ENCODE results near the gene NAV2. TPM values are rescaled to one million over a fixed set of nuclear protein-coding genes. Genes with fewer than 3 reads are reported as not detected.

The NAV2 gene
- total RNA-seq, 1 donor from 2014 or later, result 40.6 TPM

DNA sequence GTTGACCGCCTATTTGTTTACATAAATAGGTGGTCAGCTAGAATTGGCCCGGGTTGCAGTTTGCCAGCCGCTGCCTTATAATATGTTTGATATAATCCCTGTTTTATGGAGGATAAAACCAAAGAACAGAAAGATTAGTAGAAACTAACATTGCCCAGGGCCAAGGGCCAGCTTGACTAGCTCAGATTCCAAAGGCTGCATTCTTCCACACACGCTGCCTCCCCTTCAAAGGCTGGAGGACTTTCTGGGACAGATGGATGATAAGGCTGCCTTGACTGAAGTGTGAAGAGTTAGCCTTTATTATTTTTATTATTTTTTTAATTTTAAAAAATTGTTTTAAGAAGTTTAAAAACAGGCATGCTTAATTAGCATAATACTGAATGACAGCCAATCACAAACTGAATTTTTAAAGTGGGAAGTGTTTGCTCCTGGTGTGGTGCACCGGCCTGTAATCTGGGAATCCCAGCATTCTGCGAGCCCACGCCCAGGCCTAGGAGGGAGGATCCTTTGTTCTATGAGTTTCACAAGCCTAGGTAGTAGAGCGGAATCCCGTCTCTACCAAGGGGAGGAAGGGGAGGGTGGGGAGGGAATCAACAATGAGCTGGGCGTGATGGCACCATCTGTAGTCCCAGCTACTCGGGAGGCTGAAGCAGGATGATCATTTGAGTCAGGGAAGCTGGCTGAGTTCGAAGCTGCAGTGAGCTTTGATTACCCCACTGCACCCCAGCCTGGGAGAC is 114.9 kb downstream of the NAV2 start:
- no peak for DNase-seq (ENCODE audit: extremely low read depth, low read depth, low spot score)

- DNase-seq (ENCODE audit: extremely low read depth, low read depth, low spot score), result no peak
Observed at GRCh38 chr11:19828382-19829108, 115.9 kb downstream of the NAV2 start.

DNA sequence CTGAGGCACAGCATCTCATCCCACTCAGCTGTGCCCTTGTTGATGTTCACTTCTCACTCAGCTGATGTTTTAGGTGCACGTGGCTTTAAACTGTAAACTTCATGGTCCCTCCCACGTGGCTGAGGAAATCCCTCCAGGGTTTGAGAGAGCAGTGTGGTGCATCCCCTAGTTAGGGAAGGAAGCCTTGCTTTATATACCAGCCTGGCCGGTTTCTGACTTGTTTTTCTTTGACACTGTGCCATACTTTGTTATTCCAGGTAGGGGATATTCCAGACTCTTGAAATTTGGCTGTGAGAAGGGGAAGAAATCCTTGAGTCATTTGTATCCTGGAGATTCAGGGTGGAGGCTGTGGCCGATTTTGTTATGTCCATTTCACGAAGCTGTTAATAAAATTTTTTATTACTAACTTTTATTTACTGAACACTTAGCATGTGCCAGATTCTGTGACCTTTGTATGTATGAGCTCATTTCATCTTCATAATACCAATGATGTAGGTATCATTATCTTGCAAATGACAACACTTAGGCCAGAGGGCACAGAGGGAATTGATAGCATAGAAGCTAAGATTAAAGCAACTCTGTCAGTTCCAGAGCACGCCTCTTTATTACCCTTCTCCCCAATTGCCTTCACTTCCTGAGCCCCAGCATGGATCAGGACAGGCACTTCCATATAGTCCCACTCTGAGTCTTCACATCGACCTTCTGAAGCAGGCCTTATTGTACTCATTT is 116.6 kb downstream of the NAV2 start:
- no peak for DNase-seq (ENCODE audit: extremely low read depth, low read depth, low spot score)

DNA sequence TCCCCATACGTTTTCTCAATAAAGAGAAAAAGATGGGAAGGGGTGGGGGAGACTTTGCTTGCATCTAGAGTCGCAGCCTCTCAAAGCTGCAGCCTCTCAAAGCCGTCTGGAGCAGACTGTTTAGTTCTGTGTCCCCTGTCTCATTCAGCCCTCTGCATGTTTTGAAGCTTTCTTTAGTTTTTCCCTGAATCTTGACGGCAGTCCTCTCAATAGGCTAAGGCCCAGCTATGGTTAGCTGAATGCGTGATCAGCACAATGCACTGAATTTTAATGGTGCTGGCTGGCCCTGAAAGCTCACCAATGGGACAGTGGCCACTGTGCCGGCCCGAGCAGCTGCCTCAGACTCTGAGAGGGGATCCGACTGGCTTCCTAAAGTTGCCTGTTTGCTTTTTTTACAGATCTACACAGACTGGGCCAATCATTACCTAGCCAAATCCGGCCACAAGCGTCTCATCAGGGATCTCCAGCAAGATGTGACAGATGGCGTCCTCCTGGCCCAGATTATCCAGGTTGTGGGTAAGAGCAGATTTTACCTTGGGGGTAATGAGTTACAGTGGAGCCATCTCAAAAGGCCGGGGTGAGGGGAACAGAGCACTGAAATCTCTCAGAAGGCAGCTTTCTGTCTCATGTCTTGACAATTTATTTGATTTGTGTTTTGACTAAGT is 119.6 kb downstream of the NAV2 start:
- no peak for DNase-seq (ENCODE audit: extremely low read depth, low read depth, low spot score)

- DNase-seq (ENCODE audit: extremely low read depth, low read depth, low spot score), result no peak
Observed at GRCh38 chr11:19832901-19833300, 120.3 kb downstream of the NAV2 start.

- no peak for DNase-seq (ENCODE audit: extremely low read depth, low read depth, low spot score)
Observed at GRCh38 chr11:19834771-19835170, 122.1 kb downstream of the NAV2 start.

DNA sequence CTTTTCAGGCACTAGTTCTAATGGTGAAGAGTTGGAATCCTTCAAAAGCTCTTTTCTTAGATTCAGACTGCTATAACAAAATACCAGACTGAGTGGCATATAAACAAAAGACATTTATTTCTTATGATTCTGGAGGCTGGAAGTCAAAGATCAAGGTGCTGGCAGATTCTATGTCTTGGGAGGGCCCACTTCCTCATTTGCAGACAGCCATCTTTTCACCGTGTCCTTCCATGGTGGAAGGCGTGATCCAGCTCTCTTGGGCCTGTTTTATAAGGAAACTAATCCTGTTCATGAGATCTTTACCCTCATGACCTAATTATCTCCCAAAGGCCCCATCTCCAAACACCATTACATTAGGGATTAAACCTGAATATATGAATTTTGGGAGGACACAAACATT is 124.0 kb downstream of the NAV2 start:
- DNase-seq (ENCODE audit: extremely low read depth, low read depth, low spot score), result no peak

- no peak for DNase-seq (ENCODE audit: extremely low read depth, low read depth, low spot score)
Observed at GRCh38 chr11:19838994-19839768, 126.5 kb downstream of the NAV2 start.

DNA sequence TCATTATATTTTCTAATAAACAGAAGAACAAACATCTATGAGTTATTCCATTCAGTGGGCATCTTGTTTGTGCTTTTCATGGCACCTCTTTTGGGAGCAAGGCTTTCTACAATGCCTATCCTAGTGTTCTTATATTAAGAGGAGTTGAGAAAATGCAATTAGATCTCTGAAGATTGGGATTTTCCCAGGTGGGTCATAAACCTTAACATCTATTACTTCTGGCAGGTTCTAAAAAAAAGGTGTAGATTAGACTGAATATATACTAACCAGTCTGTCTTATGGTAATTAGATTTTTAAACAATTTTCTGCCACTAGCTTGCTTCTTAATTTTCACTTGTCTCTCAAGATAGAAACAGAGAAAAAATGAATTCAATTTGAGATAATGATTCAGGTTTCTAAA is 128.3 kb downstream of the NAV2 start:
- no peak for DNase-seq (ENCODE audit: extremely low read depth, low read depth, low spot score)

GRCh38 chr11:19842505-19842904 is 129.9 kb downstream of the NAV2 start:
- DNase-seq (ENCODE audit: extremely low read depth, low read depth, low spot score), result no peak

GRCh38 chr11:19843079-19843478 is 130.4 kb downstream of the NAV2 start:
- no peak for DNase-seq (ENCODE audit: extremely low read depth, low read depth, low spot score)

DNA sequence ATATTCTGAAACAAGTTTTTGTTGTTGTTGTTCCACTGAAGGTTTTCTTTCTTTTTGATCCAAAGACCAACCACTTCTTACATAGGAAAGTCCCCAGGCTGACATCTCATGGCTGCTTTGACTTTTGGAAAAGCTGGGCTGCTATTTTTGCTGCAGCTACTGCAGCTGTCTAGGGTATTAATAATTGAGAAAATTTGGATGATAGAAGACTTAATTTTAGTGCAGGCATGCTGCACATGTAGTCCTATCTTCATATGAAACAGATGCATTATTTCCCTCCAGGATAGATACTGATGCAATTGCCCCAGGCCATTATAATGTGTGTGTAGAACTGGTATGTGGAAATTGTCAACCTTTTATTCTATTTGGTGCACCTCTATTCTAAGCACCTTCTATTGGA is 131.4 kb downstream of the NAV2 start:
- DNase-seq (ENCODE audit: extremely low read depth, low read depth, low spot score), result no peak

DNA sequence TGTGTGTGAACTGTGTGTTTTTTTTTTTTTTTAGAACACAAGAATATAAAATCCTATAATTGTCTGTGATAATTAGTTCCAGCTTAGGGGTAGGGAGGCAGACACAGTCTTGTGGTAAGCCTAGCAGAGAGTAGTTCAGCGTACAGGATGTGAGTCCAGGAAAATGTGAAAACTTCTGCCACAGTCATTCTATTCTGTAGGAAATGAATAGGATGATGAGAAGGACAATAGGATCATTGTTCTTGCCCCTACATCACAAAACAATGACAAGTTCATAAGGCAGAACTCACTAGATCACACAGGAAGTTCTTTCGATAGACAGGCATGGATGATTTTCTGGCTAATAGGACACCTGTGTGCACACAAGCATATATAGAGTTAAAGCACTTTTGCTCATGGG is 132.2 kb downstream of the NAV2 start:
- DNase-seq (ENCODE audit: extremely low read depth, low read depth, low spot score), result no peak

GRCh38 chr11:19845626-19846025 is 133.0 kb downstream of the NAV2 start:
- no peak for DNase-seq (ENCODE audit: extremely low read depth, low read depth, low spot score)

- no peak for DNase-seq (ENCODE audit: extremely low read depth, low read depth, low spot score)
Observed at GRCh38 chr11:19846654-19847305, 134.1 kb downstream of the NAV2 start.

- no peak for DNase-seq (ENCODE audit: extremely low read depth, low read depth, low spot score)
Observed at GRCh38 chr11:19848219-19848618, 135.6 kb downstream of the NAV2 start.

DNA sequence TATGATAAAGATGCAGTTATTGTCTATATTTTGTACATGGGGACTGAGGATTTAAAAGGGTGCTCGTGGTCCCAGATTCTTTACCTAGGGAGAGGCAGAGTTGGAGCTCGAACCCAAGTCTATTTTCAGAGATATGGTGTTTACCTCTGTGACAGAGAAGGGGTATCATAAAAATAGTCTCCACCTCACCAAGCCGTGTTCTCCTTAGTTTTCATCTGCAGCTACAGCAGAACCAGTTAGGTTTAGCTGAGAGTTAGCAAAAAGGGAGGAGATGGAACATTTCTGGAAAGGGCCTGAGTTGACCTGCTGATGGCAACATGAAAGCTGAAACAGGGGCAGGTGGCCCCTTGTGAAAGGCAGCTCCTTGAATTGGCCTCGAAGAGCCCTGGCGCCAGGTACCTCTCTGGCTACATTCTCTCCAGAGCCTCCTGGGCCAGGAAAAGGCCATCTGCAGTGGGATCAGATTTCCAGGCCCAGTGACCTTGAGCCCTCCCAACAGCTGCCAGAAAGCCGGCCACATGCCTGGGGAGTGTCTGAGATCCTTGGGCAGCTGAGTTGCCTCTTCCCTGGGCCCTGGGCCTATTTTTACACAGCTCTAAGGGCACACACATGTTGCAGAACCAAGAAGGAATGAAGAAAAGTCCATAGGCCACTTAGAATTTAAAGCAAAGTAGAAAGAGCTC is 136.6 kb downstream of the NAV2 start:
- no peak for DNase-seq (ENCODE audit: extremely low read depth, low read depth, low spot score)

DNA sequence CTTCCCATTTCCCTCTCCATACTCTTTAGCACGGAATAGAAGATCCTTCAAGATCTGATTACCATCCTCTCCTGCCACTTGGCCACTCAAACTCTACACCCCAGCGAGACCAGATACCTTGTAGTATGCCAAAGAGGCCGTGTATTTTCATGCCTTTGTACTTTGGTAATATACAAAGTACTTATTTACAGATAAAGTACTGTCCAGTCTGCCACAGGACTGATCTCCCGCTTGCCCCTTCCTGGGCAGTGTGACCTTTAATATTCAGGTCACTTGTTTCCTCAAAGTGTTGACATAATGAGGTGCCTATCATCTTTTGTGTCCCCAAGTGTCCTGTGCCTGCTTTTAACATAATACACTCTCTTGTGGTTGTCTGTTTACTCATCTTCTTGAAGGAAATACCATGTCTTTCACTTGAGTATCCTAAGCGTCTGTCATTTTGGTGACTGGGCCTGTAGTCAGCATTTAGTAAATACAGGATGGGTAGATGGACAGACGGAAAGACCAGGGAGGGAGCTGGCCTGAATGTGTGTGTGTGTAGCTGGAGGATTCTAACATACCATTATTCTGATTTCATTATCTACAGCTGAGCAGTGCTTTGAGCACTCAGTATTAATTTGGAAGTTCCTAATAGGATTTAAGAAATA is 137.4 kb downstream of the NAV2 start:
- no peak for DNase-seq (ENCODE audit: extremely low read depth, low read depth, low spot score)

DNA sequence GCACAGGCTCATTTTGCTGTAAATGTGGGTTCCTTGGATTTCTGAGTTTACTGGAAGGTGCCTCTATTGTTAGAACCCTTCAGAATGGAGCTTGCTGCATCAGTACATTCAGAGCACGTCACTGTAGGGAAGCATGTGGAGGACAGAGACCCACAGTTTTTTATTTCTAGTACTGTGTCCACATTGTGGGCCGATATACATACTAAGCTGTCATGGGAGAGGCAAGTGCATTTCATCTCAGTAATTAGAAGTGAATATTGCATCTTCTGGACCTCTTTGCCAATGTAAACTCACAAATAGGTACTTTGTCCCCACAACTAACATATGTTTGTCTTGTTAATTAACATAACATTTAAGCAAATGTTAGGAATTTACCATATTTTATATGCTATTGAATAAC is 139.7 kb downstream of the NAV2 start:
- DNase-seq (ENCODE audit: extremely low read depth, low read depth, low spot score), result no peak
